GM21526 (cell line): ENCODE data around the gene ANTXR1.
"Not testable (repeated sequence)": the region's sequence is repeated elsewhere in the genome, so short reads cannot be mapped to it uniquely, and the experiment has no call there.

Experiments
- ATAC-seq: cut with Tn5 transposase; IDR thresholded peaks from one replicate; pipeline ENCODE4 v1.9.1; 2021; ENCODE audit warnings: moderate library complexity; ENCODE audit not compliant: unreplicated experiment, low FRiP score

The ANTXR1 gene

DNA sequence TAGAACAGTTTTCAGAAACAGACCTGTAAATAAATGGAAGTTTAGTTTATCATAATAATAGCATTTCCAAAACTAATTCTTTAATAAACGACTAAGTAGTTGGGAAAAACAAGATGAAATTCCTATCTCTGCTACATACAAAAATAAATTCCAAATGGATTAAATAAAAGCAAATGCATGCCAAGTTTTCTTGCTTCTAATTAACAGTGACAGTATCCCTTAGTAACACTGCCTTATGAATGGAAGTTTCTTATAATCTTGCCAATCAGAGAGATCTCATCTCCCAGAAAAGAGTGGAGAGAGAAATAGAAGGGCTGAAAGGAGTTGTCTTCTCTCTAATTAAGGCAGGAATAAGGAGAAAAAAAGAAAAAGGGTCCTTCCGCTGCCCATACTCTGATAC is 240.1 kb downstream of the ANTXR1 start:
- no peak for ATAC-seq

DNA sequence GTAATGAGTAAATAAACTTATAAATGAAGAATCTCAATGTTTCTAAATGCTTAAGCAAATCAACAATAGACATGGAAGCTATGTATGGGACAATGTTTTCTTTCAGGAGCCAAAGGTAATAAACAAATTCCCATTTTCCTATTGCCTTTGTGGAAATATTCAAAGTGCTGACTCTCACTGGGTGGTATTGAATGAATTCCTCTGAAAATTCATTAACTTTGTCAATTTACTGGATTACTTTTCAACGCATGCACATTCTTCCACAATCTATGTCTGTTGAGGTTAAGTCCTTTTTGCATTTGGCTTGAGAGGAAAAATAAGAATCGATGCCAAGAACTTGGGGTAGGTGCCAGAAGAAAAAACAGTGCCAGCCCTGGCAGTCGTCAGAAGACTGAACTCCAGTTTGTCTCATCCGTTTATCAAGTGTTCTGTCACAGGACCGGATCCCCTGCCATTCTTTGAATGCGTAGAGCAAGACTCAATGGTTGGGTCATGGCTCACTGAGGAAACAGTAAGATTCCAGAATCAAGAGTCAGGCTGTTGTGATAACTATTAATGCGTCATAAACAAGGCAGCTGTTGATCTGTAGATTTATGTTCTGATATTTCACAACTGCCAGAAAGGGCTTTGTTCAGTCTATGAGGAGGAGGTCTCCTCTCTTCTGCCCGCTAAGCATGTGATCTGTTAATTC is 240.8 kb downstream of the ANTXR1 start:
- ATAC-seq = no peak

DNA sequence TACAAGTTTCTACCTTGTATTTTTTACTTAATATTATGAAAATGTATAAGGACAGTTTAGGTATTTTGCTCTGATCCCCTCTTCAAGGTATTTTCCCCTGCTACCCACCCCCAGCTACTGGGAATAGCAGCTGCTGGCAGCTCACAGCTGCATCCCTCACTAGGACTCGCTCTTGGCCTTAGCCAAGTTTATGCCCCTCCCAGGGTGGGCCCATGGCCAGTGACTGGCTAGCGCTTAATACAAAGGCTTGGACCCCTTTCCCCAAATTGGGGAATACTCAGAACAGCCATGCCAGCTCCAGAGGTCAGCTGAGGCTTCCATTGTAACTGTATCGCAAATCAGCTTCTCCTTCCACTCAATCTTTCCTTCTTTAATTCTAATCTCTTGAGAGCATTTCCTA is 242.8 kb downstream of the ANTXR1 start:
- ATAC-seq = no peak

DNA sequence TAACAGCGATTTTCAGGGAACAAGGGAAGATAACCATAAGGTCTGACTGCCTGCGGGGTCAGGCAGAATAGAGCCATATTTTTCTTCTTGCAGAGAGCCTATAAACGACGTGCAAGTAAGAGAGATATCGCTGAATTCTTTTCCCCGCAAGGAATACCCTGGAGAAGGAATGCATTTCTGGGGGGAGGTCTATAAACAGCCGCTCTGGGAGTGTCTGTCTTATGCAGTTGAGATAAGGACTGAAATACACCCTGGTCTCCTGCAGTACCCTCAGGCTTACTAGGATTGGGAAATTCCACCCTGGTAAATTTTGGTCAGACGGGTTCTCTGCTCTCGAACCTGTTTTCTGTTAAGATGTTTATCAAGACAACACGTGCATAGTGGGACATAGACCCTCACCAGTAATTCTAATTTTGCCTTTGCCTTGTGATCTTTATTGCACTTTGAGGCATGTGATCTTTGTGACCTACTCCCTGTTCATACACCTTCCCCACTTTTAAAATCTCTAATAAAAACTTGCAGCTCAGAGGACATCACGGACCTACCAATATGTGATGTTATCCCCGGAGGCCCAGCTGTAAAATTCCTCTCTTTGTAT is 247.1 kb downstream of the ANTXR1 start:
- ATAC-seq = not testable (repeated sequence)

DNA sequence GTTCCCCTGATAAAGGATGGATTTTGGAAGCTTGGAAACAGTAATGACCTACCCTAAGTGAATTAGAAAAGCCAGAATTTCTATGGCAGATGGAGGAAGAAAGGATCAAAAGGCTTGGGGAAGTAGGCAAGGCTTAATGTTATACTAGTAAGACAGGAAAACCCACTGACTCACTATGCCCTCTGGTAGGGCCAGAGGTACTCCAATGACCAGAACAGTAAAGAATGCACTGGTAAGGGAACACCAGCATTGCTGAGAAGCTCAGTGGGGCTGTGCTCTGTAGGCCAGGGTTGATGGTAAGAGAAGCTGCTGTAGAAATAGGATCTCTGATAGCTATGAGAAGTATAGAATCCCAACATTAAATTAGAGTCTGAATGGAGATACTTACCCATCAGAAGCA is 247.7 kb downstream of the ANTXR1 start:
- no peak for ATAC-seq

DNA sequence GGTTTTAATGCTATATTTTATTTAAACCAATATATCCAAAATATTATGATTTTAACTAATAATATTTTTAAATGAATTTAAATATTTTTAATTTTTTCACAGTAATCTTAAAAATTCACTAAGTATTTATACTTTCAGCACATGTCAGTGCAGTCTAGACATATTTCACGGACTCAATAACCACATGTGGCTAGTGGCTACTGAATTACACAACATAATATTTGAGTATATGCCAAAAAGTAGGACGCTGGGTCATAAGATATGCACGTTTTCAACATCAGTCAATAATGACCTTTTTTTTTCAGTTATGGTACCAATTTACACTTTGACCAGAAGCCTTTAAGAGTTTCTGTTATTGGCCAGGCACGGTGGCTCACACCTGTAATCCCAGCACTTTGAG is 256.4 kb downstream of the ANTXR1 start:
- no peak for ATAC-seq

DNA sequence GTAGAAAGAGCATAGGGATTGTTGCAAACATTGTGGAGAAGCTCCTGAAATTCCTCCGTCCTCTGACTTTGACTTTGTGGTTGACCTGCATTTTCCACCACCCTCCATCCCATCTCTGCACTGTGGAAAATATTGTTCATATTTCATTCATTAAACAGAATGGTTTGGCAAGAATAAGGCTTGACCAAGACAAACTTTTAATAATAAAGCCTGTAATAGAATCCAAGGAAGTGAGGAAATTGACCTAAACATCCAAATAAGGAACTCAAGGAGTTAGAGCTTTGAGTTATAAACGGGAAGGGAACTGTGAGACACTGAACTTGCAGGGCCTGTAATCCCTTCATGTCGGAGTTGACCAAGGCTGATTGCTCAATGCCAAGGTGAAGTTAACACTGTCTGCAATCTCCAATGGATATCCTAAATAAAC is 258.9 kb downstream of the ANTXR1 start:
- no peak for ATAC-seq

DNA sequence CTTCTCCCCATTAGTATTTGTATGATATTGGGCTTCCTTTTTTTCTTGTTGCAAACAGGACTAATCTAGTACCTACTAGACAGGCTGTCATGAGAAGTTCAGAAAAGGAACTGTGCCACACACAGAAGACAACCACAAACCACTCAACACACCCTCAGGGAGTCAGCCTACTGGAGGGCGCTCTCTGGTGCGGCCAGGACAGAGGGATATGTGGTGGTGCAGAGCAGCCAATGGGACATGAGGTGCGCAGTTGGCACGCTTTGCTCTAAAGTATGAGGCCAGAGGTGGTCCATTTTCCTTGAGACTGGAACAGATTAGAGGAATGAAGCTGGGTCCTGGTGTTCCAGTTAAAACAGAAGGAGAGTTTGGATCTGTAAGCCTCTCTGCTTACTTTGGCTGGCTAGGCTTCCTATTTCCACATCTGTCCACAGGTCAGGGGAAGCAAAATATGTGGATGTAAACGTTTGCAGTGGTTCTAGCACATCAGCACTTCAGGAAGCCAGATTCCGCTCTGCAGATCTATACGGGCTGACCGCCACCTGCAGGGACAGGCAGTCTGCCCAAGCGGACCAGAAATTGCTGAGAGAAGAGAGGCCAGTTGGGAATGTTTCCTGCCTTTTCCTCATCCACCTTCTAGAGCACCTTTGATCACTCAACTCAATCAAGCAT is 260.0 kb downstream of the ANTXR1 start:
- ATAC-seq = no peak

DNA sequence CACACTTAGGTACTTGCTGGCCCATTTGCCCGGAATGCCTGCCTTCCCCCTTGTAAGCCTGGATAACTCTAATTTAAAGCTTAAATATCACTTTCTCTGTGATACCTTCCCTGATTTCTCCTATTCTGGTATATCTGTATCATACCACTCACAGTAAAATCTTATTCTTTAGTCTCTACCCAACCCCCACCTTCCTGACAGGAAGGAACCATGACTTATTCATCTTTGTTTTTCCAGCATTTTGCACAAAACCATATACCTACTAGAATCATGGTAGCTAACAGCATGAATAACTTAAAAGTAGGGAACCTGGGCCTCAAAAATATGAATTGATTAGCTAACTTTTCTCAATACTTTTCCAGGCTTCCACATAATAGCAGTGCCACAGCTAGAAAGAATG is 262.5 kb downstream of the ANTXR1 start:
- no peak for ATAC-seq

DNA sequence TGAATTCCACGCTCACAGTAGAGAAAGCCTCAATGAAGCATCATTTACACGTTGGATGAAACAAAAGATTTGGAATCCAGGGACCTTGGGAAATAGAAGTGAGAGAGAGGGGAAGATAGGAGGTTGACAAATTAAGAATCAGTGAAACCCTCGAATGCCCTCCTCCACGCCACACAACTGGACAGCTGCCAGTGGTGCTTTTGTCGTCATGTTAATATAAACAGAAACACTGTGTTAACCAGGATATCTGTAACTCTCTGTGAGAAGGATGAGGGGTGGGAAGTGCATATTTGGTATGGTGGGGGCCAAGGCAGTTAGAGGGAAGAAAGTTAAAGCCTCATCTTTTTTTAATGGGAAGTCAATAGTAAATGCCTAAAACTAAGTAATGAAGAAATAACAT is 265.4 kb downstream of the ANTXR1 start:
- no peak for ATAC-seq

DNA sequence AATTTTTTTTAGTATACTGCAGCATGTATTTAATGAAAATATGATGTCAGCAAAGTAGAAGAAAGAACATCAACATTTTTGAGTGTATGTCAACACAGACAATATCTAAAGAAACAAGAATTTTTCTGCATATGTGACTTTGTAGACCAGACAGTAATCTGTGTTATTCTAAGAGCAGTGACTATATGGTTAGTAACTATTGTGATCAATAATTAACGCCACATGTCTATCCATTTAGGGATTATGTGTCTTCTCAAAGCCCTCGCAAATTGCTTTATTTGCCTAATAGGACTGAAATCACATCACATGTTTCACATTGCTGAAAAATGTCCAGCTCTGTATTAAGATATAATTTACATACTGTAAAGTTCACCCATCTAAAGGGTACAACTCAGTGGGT is 266.2 kb downstream of the ANTXR1 start:
- ATAC-seq = no peak

DNA sequence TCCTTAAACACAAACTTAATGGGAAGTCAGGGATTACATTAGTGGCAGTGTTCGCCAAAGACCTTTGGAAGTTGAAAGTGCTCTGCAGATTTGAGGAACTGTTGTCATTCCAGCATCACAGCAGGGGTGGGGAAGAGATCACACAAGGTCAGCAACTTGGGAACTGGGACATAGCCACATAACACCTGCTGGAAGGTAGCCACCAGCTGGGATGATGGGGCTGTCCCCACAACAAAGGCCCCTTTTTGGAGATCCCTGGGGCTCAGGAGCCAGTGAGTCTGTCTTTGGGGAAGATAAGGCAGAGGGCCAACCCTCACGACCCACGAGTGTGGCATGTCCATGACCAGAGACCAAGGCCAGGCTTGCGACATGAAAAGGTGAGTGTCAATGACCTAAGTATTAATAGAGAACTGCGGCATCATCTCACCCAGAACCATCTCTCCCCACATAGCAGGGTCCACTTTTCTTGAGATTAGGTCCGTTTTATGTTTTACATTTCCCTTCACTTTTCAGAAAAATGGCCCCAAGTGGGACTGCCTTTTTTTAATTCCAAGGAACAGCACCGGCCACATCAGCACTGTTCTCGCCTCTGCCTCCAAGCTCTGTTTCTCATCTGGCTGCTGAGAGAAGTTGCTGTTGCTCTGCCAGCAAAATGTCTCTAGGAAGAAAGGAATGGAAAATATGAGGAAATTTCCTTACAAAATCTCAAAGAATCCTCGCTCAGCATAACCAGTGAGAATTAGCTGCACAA is 267.1 kb downstream of the ANTXR1 start:
- no peak for ATAC-seq

DNA sequence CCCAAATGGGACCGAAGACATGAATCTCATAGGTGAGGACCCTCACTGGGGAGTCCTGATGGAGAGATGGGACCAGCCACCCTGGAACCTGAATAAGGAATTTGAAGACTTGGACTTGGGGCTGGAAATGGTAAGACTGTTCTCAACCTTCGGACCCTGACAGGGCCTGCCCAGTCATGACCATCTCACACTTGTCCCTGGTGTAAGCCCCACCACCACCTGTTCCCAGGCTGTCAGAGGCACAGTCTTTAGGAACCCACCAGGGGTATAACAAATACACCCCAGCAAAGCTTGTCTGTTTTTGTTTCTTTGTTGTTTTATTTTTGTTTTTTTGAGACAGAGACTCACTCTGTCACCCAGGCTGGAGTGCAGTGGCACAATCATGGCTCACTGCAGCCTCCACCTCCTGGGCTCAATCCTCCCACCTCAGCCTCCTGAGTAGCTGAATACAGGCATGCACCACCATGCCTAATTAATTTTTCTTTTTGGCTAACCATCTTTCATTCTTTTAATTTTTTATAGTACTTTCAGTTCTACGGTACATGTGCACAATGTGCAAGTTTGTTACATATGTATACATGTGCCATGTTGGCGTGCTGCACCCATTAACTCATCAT is 267.9 kb downstream of the ANTXR1 start:
- no peak for ATAC-seq

DNA sequence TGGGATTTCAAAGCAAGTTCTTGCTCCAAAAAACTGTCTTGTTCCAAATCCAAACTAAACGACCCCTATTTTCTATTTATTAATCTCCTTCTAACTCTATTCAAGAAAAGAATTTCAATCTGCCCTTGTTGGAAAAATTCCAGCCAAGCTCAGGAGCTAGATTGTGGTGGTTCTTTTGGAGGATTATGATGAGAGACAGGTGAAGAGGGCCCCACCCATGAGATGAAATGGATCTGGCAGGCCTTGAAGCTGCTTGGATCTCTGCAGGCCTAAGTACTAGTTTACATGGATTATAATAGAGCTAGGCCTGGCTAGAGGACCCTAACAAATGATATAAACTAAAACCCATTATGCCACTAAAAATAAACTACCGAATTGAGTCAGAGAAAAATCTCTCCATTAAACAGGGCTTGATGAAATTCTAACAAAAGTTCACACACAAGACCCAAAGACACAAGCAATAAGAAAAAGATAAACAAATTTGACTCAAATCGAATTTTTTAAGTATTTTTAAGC is 272.5 kb downstream of the ANTXR1 start:
- ATAC-seq = no peak

DNA sequence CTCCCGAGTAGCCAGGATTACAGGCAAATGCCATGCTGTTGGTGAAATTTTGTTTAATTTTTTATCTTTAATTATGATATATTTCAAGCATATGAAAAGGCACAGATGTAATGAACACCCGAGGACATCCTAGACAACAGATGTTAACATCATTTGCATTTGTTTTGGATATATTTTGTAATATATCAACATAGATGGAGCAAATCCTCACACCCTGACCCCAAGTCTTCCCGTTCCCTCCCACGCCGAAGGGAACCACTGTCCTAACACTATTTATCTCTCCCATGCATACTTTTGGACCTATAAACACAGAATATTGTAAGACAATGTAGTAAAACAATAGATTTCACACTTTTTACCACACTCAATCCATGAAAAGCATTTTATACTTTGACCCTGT is 274.6 kb downstream of the ANTXR1 start:
- ATAC-seq = no peak

DNA sequence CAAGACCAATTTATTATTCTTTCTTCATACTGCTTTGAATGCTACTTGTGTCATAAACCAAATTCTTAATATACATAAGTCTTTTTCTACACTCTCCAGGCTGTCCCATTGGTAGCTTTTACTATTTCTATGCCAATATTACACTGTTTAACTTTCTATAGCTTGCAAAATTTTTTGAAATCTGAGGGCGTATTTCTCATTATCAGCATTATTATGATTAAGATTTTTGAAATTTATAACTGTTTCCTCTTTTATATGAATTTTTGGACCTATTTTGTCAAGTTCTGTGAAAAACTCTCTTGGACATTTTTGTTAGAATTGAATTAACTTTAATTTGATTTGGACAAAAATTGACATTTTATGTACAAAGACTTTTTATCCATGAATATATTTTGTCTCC is 275.4 kb downstream of the ANTXR1 start:
- ATAC-seq = no peak

DNA sequence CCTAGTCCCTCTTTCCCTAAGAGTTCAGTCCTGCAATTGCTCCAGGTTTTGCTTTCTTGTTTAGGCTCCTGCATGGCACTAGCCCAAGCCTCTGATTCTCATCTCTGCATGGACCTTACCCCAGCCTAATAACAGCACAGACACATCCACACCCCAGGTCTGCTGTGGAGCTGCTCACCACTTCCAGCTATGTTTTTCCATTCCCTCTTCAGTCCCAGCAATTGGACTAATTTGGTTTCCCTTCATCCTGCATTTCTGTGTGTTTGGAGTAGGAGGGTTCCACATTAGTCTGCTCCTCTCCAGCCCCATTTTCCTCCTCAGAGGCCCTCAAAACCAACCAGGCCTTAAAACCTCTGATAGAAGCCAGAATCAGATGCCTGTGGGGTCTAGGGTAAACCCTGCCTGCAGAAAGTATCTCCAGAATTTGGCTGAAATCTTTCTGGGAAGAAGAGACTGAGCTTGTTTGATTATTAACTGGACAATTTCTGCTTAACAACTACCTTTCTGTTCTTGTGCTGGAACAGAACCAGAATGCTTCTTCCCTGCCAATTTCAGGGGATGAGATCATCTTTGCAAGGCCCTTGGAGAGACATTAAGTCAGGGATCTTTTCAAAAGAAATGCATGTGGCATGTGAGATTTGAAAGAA is 278.1 kb downstream of the ANTXR1 start:
- no peak for ATAC-seq

DNA sequence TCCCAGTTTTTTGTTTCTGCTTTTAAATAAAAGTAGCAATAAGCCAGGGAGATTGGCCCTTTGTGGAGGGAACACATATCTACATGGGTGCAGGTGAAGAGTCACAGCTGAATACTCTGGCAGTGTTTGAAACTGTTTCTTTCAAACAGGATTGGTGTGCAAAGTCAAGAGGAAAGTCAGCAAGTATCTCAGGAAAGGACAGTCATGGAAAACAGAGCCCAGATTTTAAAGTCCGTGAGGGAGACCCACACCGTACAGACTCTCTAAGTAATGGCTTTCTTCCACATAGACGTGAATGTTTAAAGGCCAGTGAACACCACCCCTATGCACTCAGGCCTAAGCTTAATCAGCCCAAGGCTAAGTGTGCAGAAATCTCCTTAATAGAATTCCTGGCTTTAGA is 278.7 kb downstream of the ANTXR1 start:
- no peak for ATAC-seq

DNA sequence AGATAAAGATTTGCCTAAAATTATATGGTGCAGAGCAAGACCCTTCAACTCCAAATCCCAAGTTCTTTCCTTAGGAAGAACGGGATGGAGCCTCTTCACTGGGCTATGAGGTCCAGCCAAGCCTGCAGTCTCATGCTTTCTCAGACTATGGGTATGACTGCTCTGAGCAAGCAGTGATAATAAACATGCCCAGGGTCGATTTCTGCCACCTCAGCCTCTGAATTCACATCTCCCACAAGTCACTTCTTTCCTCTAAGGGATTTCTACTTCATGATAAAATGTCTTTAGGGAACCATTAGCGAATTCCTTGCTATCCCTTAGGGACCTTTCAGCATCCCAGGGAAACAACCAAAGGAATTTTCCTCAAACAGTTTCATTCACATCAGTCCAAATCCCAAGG is 279.3 kb downstream of the ANTXR1 start:
- ATAC-seq = no peak

DNA sequence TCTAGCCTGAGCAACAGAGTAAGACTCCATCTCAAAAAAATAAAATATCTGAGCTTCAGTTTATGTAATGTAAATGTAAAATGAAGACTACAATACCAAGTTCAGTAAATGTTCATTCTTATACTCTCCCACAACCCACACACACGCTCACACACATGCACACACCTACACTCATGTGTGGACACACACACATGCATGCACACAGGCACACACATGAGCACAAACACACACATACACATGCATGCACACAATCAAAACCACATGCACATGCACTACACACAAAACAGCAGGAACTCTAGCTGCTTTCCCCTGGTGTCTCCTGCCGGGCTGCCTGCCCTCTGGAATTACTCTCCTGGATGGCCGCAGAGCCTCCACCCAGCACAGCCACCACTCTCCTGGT is 283.4 kb downstream of the ANTXR1 start:
- no peak for ATAC-seq
